Fibroblast of skin of back (primary cell): Measurements from ENCODE around the gene AARSD1. TPM values are rescaled to one million over a fixed set of nuclear protein-coding genes. Genes with fewer than 3 reads are reported as not detected.
"Not testable (repeated sequence)": the region's sequence is repeated elsewhere in the genome, so short reads cannot be mapped to it uniquely, and the experiment has no call there.

Source experiments
- DNase-seq: peaks from one replicate; pipeline ENCODE4 v3.0.0-alpha.2; 2013
- polyA plus RNA-seq, 2 experiments: library from polyadenylated mRNA; unstranded; fragments of 120-200 nt; gene quantifications; one replicate each; pipeline ENCODE4 v1.2.1, GENCODE V29; 2013; ENCODE audit not compliant: insufficient read length in 2 of 2

AARSD1 gene
- 51.3 TPM for polyA plus RNA-seq (2013, experiment 1 of 2; ENCODE audit: insufficient read length)
- polyA plus RNA-seq (2013, experiment 2 of 2; ENCODE audit: insufficient read length), result 50.8 TPM

- DNase-seq, result peak; percentile 92
Measured at GRCh38 chr17:42964161-42964932, at the start of gene AARSD1. TSS of gene AARSD1 (minus strand) at chr17:42964454. CDS start at chr17:42964440, 14 bp downstream.

DNA sequence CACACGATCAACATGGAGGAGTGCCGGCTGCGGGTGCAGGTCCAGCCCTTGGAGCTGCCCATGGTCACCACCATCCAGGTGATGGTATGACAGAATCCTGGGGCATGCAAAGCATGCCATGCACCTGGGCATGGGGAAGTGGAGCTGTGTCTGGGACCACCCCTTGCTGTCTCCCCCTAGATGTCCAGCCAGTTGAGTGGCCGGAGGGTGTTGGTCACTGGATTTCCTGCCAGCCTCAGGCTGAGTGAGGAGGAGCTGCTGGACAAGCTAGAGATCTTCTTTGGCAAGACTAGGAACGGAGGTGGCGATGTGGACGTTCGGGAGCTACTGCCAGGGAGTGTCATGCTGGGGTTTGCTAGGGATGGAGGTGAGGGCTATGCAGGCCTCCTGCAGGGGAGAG lies 49.0 kb upstream of the AARSD1 start:
- no peak for DNase-seq

- DNase-seq, result no peak
Measured at GRCh38 chr17:43011728-43012472, 47.6 kb upstream of the AARSD1 start.

- DNase-seq, result no peak
Measured at GRCh38 chr17:43010667-43011308, 46.5 kb upstream of the AARSD1 start.

DNA sequence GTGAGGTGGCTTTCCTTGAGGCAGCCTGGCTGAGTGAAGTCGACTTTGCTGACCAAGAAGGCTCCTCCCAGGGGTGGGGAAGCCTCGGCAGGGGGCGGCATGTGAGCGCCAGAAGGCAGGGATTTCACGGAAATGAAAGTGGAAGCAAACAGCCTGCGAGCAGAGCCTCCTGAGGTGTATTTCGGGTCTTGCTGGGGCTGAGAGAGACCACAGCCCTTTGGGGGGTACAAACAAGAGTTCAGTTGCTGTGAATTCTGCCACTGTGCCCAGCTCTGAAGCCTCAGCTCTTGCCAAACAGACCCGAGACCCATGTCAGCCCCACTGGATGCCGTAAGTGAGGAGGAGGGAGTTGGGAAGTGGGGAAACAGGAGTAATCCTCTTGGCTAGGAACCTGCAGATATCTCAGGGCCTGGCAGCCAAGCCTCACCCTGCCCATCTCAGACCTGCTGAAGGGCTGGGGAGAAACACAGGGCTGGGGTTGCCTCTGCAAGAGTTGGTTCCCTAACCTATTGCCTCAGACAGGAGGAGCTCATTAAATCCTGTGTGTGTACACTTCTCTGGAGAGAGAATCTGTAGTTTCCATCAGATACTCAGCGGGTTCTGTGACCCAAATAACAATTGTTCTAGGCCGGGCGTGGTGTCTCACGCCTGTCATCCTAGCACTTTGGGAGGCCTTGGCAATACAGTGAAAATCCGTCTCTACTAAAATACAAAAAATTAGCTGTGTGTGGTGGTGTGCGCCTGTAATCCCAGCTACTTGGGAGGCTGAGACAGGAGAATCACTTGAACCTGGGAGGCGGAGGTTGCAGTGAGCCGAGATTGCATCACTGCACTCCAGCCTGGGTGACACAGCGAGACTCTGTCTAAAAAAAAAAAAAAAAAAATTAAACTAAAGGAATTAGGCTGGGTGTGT lies 42.6 kb upstream of the AARSD1 start, which contains the start of gene IFI35:
TSS of gene IFI35 (plus strand) at position 146 of the 913 bp plus-strand sequence. CDS start at position 310, 164 bp downstream.
- peak; percentile 81 for DNase-seq

GRCh38 chr17:43003542-43004172 lies 39.4 kb upstream of the AARSD1 start:
- DNase-seq, result peak; percentile 60

GRCh38 chr17:43000894-43001293 lies 36.6 kb upstream of the AARSD1 start:
- not testable (repeated sequence) for DNase-seq

DNA sequence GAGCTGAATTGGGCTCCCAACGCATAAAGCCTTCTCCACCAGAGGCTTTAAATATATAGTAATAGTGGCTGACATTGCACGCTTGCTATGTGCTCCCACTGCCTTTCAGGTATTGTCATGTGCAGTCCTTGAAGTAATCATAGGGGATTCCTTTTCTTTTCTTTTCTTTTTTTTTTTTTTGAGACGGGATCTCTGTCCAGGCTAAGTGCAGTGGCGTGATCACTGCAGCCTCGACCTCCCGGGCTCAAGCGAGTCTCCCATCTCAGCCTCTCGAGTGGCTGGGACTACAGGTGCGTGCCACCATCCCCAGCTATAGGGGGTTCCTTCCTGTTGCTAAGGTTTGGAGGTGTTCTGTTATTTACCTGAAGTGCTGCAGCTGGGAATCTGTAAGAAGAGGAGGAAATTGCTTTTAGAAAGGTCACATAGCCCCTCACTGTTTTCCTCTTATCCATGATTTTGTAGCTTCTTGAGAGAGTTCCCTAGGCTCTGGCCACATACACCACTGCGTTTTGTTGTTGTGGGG lies 34.8 kb upstream of the AARSD1 start:
- DNase-seq, result no peak

- DNase-seq, result peak; percentile 100
Measured at GRCh38 chr17:42997984-42998938, 34.0 kb upstream of the AARSD1 start, which contains the start of gene RPL27. TSS of gene RPL27 (plus strand) at chr17:42998419. CDS start at chr17:42998751, 332 bp downstream.

DNA sequence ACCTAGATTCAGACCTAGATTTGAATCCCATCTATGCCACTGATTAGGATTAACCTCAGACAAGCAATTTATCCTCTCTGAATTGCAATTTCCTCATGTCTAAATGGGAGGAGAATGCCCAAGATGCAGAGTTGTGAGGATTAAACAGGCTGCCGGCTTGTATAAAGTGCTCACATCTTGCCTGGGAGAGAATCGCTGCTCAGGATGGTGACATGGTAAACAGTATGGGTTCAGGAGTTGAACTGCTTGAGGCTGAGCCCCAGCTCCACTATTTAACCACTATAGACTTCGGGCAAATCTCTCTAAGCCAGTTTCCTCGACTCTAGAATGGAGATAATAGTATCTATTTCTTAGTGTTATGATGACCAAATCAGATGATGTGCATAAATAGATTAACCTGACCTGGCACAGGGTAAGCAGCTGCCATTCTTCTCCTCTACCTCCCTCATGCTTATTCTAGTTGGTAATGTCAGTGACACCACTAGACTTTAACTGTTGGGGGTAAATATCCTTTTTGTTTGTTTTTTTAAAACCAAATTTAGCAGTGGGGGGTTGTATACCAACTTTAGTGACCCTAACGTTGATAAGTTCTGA lies 33.2 kb upstream of the AARSD1 start:
- no peak for DNase-seq

- not testable (repeated sequence) for DNase-seq
Measured at GRCh38 chr17:42993913-42994312, 29.7 kb upstream of the AARSD1 start.

DNA sequence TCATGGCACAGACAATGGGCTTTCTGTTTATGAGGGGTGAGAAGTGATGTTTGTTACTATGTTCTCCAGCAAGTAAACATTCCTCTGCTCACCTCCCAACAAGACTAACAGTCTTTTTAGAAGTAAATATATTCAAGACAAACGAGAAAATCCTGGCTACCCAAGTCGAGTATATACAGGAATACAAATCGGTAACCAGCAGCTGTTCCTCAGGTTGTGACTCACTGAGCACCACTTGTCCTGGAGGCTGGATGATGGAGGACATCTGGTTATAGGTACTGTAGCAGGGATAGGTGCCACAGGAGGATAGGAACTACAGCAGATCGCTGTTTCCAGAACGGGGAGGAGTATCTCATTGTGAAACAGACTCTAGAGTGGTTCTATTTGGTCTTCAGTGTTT lies 28.6 kb upstream of the AARSD1 start:
- no peak for DNase-seq

GRCh38 chr17:42991471-42991870 lies 27.2 kb upstream of the AARSD1 start:
- no peak for DNase-seq

- peak; percentile 78 for DNase-seq
Measured at GRCh38 chr17:42989726-42990652, 25.7 kb upstream of the AARSD1 start.

DNA sequence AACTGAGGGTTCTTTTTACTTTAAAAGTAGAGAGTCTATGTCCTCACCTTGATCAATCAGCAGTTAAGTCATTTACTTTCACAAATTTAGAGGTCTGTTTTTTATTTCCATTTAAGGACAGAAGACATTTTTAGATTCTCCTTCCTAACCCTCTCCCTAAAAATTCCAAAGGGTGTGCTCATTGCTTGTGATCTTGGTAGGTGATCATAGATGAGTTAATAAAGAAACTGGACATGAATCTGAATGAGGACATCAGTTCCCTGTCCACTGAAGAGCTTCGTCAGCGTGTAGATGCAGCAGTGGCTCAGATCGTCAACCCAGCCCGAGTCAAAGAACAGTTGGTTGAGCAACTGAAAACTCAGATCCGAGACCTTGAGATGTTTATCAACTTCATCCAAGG lies 24.9 kb upstream of the AARSD1 start:
- DNase-seq, result peak; percentile 62

DNA sequence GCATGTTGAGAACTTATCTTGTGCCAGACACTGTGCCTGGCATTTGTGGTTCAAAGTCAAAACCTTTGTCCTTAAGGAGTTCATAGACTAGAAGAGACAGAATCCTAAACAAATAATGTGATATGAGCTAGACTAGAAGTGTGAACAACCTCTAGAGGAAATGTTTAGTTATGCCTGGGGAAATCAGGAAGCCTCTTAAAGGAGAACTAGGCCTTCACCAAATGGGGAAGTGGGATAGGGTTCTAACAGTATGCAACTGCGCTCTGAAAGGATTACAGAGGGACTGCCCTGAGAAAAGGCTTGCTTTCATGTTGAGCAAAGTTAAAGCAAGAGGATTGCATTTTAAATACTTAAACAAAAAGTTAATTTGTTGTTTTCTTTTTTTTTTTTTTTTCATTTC lies 21.0 kb upstream of the AARSD1 start:
- DNase-seq, result no peak

- no peak for DNase-seq
Measured at GRCh38 chr17:42982266-42982665, 18.0 kb upstream of the AARSD1 start.

DNA sequence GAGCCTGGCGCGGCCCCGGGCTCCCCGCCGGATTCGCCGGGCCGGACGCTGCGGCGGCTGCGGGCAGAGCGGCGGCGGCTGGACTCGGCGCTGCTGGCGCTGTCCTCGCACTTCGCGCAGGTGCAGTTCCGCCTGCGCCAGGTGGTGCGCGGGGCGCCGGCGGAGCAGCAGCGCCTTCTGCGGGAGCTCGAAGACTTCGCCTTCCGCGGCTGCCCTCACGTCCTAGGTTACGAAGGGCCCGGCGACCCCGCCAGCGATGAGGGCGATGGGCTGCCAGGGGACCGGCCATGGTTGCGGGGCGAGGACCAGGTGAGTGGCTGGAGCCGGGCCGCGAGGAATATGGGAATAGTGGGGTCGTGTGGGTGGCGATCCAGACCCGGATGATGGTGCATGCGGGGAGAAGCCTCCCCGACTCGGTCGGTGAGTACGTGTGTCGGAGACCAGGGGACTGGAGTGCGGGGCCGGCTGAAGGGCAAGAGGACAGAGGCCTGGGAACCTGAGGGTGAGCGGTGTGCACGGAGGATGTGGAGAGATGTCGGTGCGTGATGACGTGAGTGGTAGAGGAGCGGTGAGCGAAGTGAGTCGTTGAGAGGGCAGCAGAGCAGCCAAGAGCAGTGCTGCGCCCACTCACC lies 16.6 kb upstream of the AARSD1 start:
- peak; percentile 51 for DNase-seq
